ENCODE results near the gene BOC. TPM values are rescaled to one million over a fixed set of nuclear protein-coding genes. Genes with fewer than 3 reads are reported as not detected.

Gene BOC
- total RNA-seq, 1 experiment from 2014 or later = 3.5 TPM

GRCh38 chr3:113249111-113249510, 37.8 kb downstream of the BOC start:
- Mint-ChIP-seq H3K9me3 (no peaks in the 10 kb centered on the region), H3K4me3 (no peak overlapping the region)
- H3K4me2 ChIP-seq (ENCODE audit: insufficient read depth, insufficient read length, low read length) = no peak overlapping the region

More at GRCh38 chr3:113249111-113249510, 37.8 kb downstream of the BOC start:
- Histone ChIP-seq H2AK5ac (ENCODE audit: insufficient read length, low read length) (no peak overlapping the region), H3K23ac (ENCODE audit: insufficient read length, low read depth, low read length) (no peak overlapping the region), H4K20me1 (ENCODE audit: control insufficient read depth, insufficient read depth, insufficient read length) (no peaks in the 10 kb centered on the region), H3K27me3 (ENCODE audit: insufficient read depth, low read length) (no peaks in the 10 kb centered on the region), H3K14ac (ENCODE audit: insufficient read depth, low read length) (no peak overlapping the region), H3K23me2 (ENCODE audit: insufficient read length, low read depth, low read length, poor library complexity, severe bottlenecking) (no peaks in the 10 kb centered on the region), H3K18ac (ENCODE audit: insufficient read length, low read depth, low read length) (no peak overlapping the region), H3K79me2 (ENCODE audit: insufficient read depth, low read length) (no peaks in the 10 kb centered on the region), H4K91ac (ENCODE audit: insufficient read length, low read depth, low read length) (no peak overlapping the region), H4K8ac (replicated peaks; ENCODE audit: insufficient read length, low read depth, low read length) (no peak overlapping the region), H3K79me1 (ENCODE audit: insufficient read depth, low read depth, low read length, poor library complexity, severe bottlenecking) (no peaks in the 10 kb centered on the region), H2BK20ac (ENCODE audit: low read depth, low read length, poor library complexity, severe bottlenecking) (no peak overlapping the region), H3K9ac (ENCODE audit: extremely low read depth, insufficient read length, low read length) (no peak overlapping the region), H3K4ac (ENCODE audit: low read depth, low read length) (no peak overlapping the region), H2BK5ac (ENCODE audit: insufficient read length, low read length) (no peak overlapping the region), H4K5ac (ENCODE audit: insufficient read length, low read depth, low read length) (no peak overlapping the region), H3T11ph (ENCODE audit: low read length) (no peak overlapping the region), H3K56ac (ENCODE audit: insufficient read length, low read depth, low read length) (no peak overlapping the region), H2AFZ (ENCODE audit: low read length) (no peak overlapping the region), H2BK12ac (ENCODE audit: insufficient read length, low read depth, low read length) (no peak overlapping the region), H3K9me3 (ENCODE audit: control insufficient read depth, low read depth, low read length) (no peaks in the 10 kb centered on the region), H2BK15ac (ENCODE audit: low read depth, low read length) (no peak overlapping the region), H2BK120ac (ENCODE audit: low read depth, low read length, poor library complexity, severe bottlenecking) (no peak overlapping the region), H3K27ac (ENCODE audit: insufficient read length, low read depth, low read length) (no peak overlapping the region), H3K4me1 (ENCODE audit: insufficient read depth, low read length) (peaks cover 6% of the 10 kb centered on the region; the same call in 1 of the 2 replicates)
- TF ChIP-seq CTCF (conservative IDR thresholded peaks at IDR 0.05) = no peak
- Mint-ChIP-seq H3K27me3 (ENCODE audit: low read depth) (no peaks in the 10 kb centered on the region), H3K4me1 (peaks cover 32 to 44% of the 10 kb centered on the region in 2 experiments), H3K36me3 (ENCODE audit: insufficient read depth in 1 of 3, low read depth in 3 of 3) (peaks cover 0 to 21% (median 4%) of the 10 kb centered on the region in 3 experiments; a peak in 4 of 7 replicates), H3K27ac (peak overlapping the region in 1 of 3 experiments; percentile 4; a peak in 1 of 7 replicates)
- no CpG with 5 or more reads among the region's 3 CpGs for WGBS (ENCODE audit: extremely low coverage, insufficient read length, low lambda C conversion rate)
- no peak for DNase-seq
